K562 (cell line): ENCODE results near the gene SMIM41. TPM values are rescaled to one million over a fixed set of nuclear protein-coding genes. Genes with fewer than 3 reads are reported as not detected.

ENCODE experiments used
- ATAC-seq: fragments of 200-7000 bp; cut with Tn5 transposase; 3 replicates; pipeline ENCODE4 v1.9.1; 2020; ENCODE audit warnings: moderate library complexity
- BruUV-seq: library from RNA; stranded (reverse); fragments of 400-500 nt; replicated peaks from 2 replicates; lab custom pipeline; 2021; lab: Mats Ljungman, UMichigan
- CTCF ChIA-PET: fragments of 300-600 bp; formaldehyde crosslinking; extraction: SDS; loops from one replicate; lab custom pipeline; 2021; ENCODE audit warnings: low intra/inter-chr PET ratio; lab: Yijun Ruan, JAX
- POLR2A ChIA-PET: fragments of 300-600, 350-650 bp; sonication (Branson Sonifier 250); formaldehyde crosslinking; extraction: SDS; loops from one replicate; lab custom pipeline; 2021; ENCODE audit warnings: antibody characterized with exemption, inconsistent platforms; lab: Yijun Ruan, JAX
- DNase-seq, 4 experiments: peaks; one replicate each; pipeline versions ENCODE4 v3.0.0 to v3.0.0-alpha.2; 2011 to 2018; ENCODE audit warnings: low spot score in 3 of 4, mixed read lengths in 3 of 4; ENCODE audit errors: extremely low read depth in 1 of 4
- FAIRE-seq: peaks from 2 replicates; lab custom pipeline; 2011; peaks lifted over from hg19 to GRCh38; lab: Jason Lieb, UNC
- H2AFZ ChIP-seq: 2 replicates; pipeline ENCODE4 v1.6.0; 2011; ENCODE audit warnings: low read depth, low read length, control low read depth, inconsistent platforms
- H3K27ac ChIP-seq: fragments of 200-600 bp; 3 replicates; pipeline ENCODE4 v1.8.0; 2011; ENCODE audit warnings: low read depth, mild to moderate bottlenecking, control low read depth, inconsistent platforms, low read length, moderate library complexity, mixed read lengths; ENCODE audit errors: extremely low read depth
- H3K27me3 ChIP-seq, 2 experiments: fragments of 300-600 bp in 1 of 2; 2 replicates in 1 of 2; 3 replicates in 1 of 2; pipeline versions ENCODE4 v1.6.0 to v1.8.0; 2011; ENCODE audit warnings: inconsistent platforms in 2 of 2, low read length in 2 of 2, mild to moderate bottlenecking in 1 of 2, mixed read lengths in 1 of 2, moderate library complexity in 1 of 2; ENCODE audit not compliant: control insufficient read depth in 2 of 2, insufficient read depth in 2 of 2
- H3K36me3 ChIP-seq: fragments of 300-600 bp; 3 replicates; pipeline ENCODE4 v1.8.0; 2011; ENCODE audit warnings: mild to moderate bottlenecking, low read length, inconsistent platforms; ENCODE audit not compliant: control insufficient read depth, insufficient read depth
- H3K4me1 ChIP-seq, 2 experiments: fragments of 200-600 bp in 1 of 2; replicated peaks in 1 of 2; 2 replicates in 1 of 2; 3 replicates in 1 of 2; pipeline versions ENCODE4 v1.5.1 to v1.8.0; 2011; ENCODE audit warnings: inconsistent platforms in 2 of 2, low read length in 2 of 2, mild to moderate bottlenecking in 1 of 2, mixed read lengths in 1 of 2, moderate library complexity in 1 of 2; ENCODE audit not compliant: control insufficient read depth in 2 of 2, insufficient read depth in 2 of 2
- H3K4me2 ChIP-seq: 2 replicates; pipeline ENCODE4 v1.6.1; 2011; ENCODE audit warnings: low read length, control low read depth, inconsistent platforms, mixed read lengths; ENCODE audit not compliant: insufficient read depth
- H3K4me3 ChIP-seq: fragments of 200-600 bp; sonication (generic), shearing (Covaris generic); 2 replicates; pipeline ENCODE4 v1.5.1; 2016; ENCODE audit warnings: control low read depth, inconsistent platforms
- H3K79me2 ChIP-seq: fragments of 200-600 bp; 3 replicates; pipeline ENCODE4 v1.8.0; 2011; ENCODE audit warnings: low read length, inconsistent platforms; ENCODE audit not compliant: control insufficient read depth, insufficient read depth
- H3K9ac ChIP-seq, 2 experiments: 2 replicates each; pipeline versions ENCODE4 v1.6.0 to v1.6.1; 2011; ENCODE audit warnings: low read depth in 2 of 2, low read length in 2 of 2, control low read depth in 1 of 2, inconsistent platforms in 1 of 2, mild to moderate bottlenecking in 1 of 2, mixed read lengths in 1 of 2; ENCODE audit not compliant: insufficient read depth in 1 of 2
- H3K9me1 ChIP-seq: one replicate; pipeline ENCODE4 v1.6.0; 2011; ENCODE audit warnings: inconsistent platforms, mild to moderate bottlenecking, low read length, moderate library complexity; ENCODE audit not compliant: control insufficient read depth, insufficient read depth
- H3K9me3 ChIP-seq: replicated peaks from 2 replicates; pipeline ENCODE4 v1.5.1; 2011; ENCODE audit warnings: low read depth, low read length, inconsistent platforms; ENCODE audit not compliant: control insufficient read depth, insufficient read depth
- H4K20me1 ChIP-seq: replicated peaks from 2 replicates; pipeline ENCODE4 v1.6.1; 2011; ENCODE audit warnings: low read length, inconsistent platforms, mixed read lengths; ENCODE audit not compliant: control insufficient read depth, insufficient read depth
- BCOR ChIP-seq: fragments of 450-650 bp; IDR thresholded peaks from 2 replicates; pipeline ENCODE4 v1.6.1; 2016
- HNRNPH1 ChIP-seq: fragments of 200-400 bp; formaldehyde crosslinking; optimal IDR thresholded peaks from 2 replicates; pipeline ENCODE3; 2017; ENCODE audit warnings: low read depth, mild to moderate bottlenecking, low read length, moderate library complexity
- IRF2 ChIP-seq: sonication (generic); formaldehyde crosslinking; IDR thresholded peaks from 2 replicates; pipeline ENCODE4 v1.8.1; 2022; ENCODE audit warnings: mild to moderate bottlenecking, missing genetic modification reagents
- PHTF2 ChIP-seq: fragments of 250-450 bp; sonication (Bioruptor Pico); IDR thresholded peaks from 2 replicates; pipeline ENCODE4 v1.5.0; 2021; ENCODE audit warnings: mild to moderate bottlenecking
- ZFP30 ChIP-seq: fragments of 250-450 bp; sonication (Bioruptor Pico); IDR thresholded peaks from 2 replicates; pipeline ENCODE4 v1.8.0; 2022; ENCODE audit warnings: moderate library complexity, mild to moderate bottlenecking, inconsistent platforms, borderline replicate concordance
- ZNF197 ChIP-seq: fragments of 200-800 bp; sonication (Bioruptor generic); IDR thresholded peaks from 2 replicates; pipeline ENCODE4 v1.6.1; 2016; ENCODE audit warnings: low read depth, missing genetic modification characterization, missing compliant biosample characterization
- ZSCAN29 ChIP-seq: fragments of 450-650 bp; IDR thresholded peaks from 2 replicates; pipeline ENCODE4 v1.6.1; 2017
- ZZZ3 ChIP-seq: fragments of 450-650 bp; IDR thresholded peaks from 2 replicates; pipeline ENCODE4 v1.6.1; 2016; ENCODE audit warnings: antibody characterized with exemption, mild to moderate bottlenecking, moderate library complexity
- WGBS: fragments of 100-300 bp; shearing (Covaris generic); methylation state at CpG from one replicate; pipeline ENCODE4 v1.1.6; 2016; ENCODE audit warnings: low coverage, mixed read lengths; ENCODE audit not compliant: insufficient coverage; ENCODE audit errors: missing lambda C conversion rate; 5-methylcytosine and 5-hydroxymethylcytosine counted together
- in situ Hi-C: fragments of 300-500 bp; cut with MboI; formaldehyde crosslinking; loops from 4 replicates; pipeline ENCODE4 v1.15.0; 2018; ENCODE audit warnings: inconsistent platforms, mixed read lengths
- intact Hi-C: fragments of 100-400 bp; cut with micrococcal nuclease; formaldehyde crosslinking; loops from 2 replicates; pipeline ENCODE4 v1.14.2; 2022
- polyA plus RNA-seq, 8 experiments: library from polyadenylated mRNA; depleted of rRNA in 4 of 8; stranded (reverse) in 5 of 8; unstranded in 3 of 8; fragments of >200 nt; fragmentation: Nextera tagmentation in 2 of 8; fragmentation: Illumina TruSeq in 1 of 8; extraction: Ambion mirVana in 2 of 8; extraction: Trizol in 1 of 8; gene quantifications; 2 replicates each; pipeline versions ENCODE4 v1.2.1 to v1.2.3, GENCODE V29; 2011 to 2014; ENCODE audit warnings: inconsistent platforms in 1 of 8, missing spikeins in 1 of 8
- total RNA-seq, 7 experiments: library from RNA; depleted of rRNA in 6 of 7; stranded (reverse); fragments of >200 nt in 6 of 7; fragmentation: Illumina TruSeq in 2 of 7; extraction: Trizol in 2 of 7; gene quantifications; 2 replicates each; pipeline versions ENCODE4 v1.2.1 to v1.2.3, GENCODE V29; 2011 to 2021; ENCODE audit warnings: low replicate concordance in 1 of 7

Gene SMIM41
- total and polyA plus RNA-seq, 9 of the 15 experiments (the other 6 are each of a cell fraction or from before 2014, with no cell fraction given): not detected

GRCh38 chr12:52046859-52047258, 32.6 kb upstream of the SMIM41 start:
- TF ChIP-seq BCOR: no peak
- TF ChIP-seq ZNF197 (CRISPR knock-in tag): no peak
- no peak for TF ChIP-seq IRF2 (CRISPR knock-in tag)
- no peak for TF ChIP-seq ZZZ3
- TF ChIP-seq ZFP30 (CRISPR knock-in tag): no peak
- TF ChIP-seq PHTF2 (CRISPR knock-in tag): no peak
- TF ChIP-seq ZSCAN29: no peak
- TF ChIP-seq HNRNPH1: no peak
- DNase-seq: no peak
- no peaks in the 10 kb centered on the region for H3K36me3 ChIP-seq
- in situ Hi-C loops (no loop called here), intact Hi-C loops (no loop called here)
- H3K4me2 ChIP-seq: no peak overlapping the region
- no peak overlapping the region for H3K27ac ChIP-seq
- CTCF ChIA-PET: no interaction called here
- H3K9ac ChIP-seq: peak overlapping the region in 1 of 2 experiments; percentile 39; a peak in 1 of 4 replicates
- POLR2A ChIA-PET: interaction anchor here (0.7 kb wide), 1 partner anchor 76 kb away, joined by 5 read pairs; no protein-coding TSS in a partner anchor
- no peaks in the 10 kb centered on the region for H3K79me2 ChIP-seq
- no peaks in the 10 kb centered on the region for H3K9me1 ChIP-seq
- no peaks in the 10 kb centered on the region for H3K9me3 ChIP-seq
- WGBS: 62% methylated on average over 6 of the region's 7 CpGs
- H4K20me1 ChIP-seq: no peaks in the 10 kb centered on the region
- no peak for FAIRE-seq
- no peak for ATAC-seq
- peaks cover 15 to 40% of the 10 kb centered on the region in 2 experiments for H3K4me1 ChIP-seq
- no TSS peak for BruUV-seq
- no peaks in the 10 kb centered on the region for H3K27me3 ChIP-seq
- no peak overlapping the region for H3K4me3 ChIP-seq
- H2AFZ ChIP-seq: no peak overlapping the region
